ENCODE measurements around the gene OR10C1.

- TF ChIP-seq CTCF (conservative IDR thresholded peaks at IDR 0.05; ENCODE audit: low read length) (no peak), EZH2phosphoT487 (IDR thresholded peaks at IDR 0.05; ENCODE audit: borderline replicate concordance) (no peak)
Observed at GRCh38 chr6:29490552-29490951, 51.4 kb downstream of the OR10C1 start.
